ENCODE measurements around the gene CARS2. TPM values are rescaled to one million over a fixed set of nuclear protein-coding genes. Genes with fewer than 3 reads are reported as not detected.
A peak's percentile ranks its signal among the peaks of the same experiment; 100 is the strongest.

Gene CARS2
- total RNA-seq, 1 donor: 161 TPM

- Histone ChIP-seq H3K27me3 (ENCODE audit: insufficient read depth, low read length) (no peaks in the 10 kb centered on the region), H3K4me2 (ENCODE audit: insufficient read depth, low read length) (no peak overlapping the region), H3K9me3 (ENCODE audit: low read depth, low read length) (peaks cover 2% of the 10 kb centered on the region), H3K27ac (ENCODE audit: low read depth, low read length) (no peak overlapping the region), H3K4me3 (ENCODE audit: insufficient read depth, low read length) (no peak overlapping the region), H2AFZ (ENCODE audit: low read length) (no peak overlapping the region), H3K36me3 (ENCODE audit: insufficient read depth, low read length) (peaks cover 48% of the 10 kb centered on the region), H4K20me1 (ENCODE audit: insufficient read depth, low read length) (peaks cover 6% of the 10 kb centered on the region), H3K79me2 (ENCODE audit: insufficient read depth, low read length) (peaks cover 38% of the 10 kb centered on the region), H3K4me1 (ENCODE audit: insufficient read depth, low read length) (no peaks in the 10 kb centered on the region)
- no peak for TF ChIP-seq CTCF (IDR thresholded peaks at IDR 0.05; ENCODE audit: extremely low read depth, low read depth, low read length)
- DNase-seq (ENCODE audit: insufficient read length, low spot score, missing footprints): no peak
These were observed 48.7 kb downstream of the CARS2 start for GRCh38 chr13:110657196-110657595.

- Histone ChIP-seq H3K79me2 (ENCODE audit: insufficient read depth, low read length) (peaks cover 28% of the 10 kb centered on the region), H3K4me1 (ENCODE audit: insufficient read depth, low read length) (no peaks in the 10 kb centered on the region), H3K4me2 (ENCODE audit: insufficient read depth, low read length) (no peak overlapping the region), H2AFZ (ENCODE audit: low read length) (no peak overlapping the region), H4K20me1 (ENCODE audit: insufficient read depth, low read length) (peaks cover 6% of the 10 kb centered on the region), H3K27ac (ENCODE audit: low read depth, low read length) (no peak overlapping the region), H3K4me3 (ENCODE audit: insufficient read depth, low read length) (no peak overlapping the region), H3K27me3 (ENCODE audit: insufficient read depth, low read length) (no peaks in the 10 kb centered on the region), H3K36me3 (ENCODE audit: insufficient read depth, low read length) (peaks cover 42% of the 10 kb centered on the region), H3K9me3 (ENCODE audit: low read depth, low read length) (no peaks in the 10 kb centered on the region)
- DNase-seq (ENCODE audit: insufficient read length, low spot score, missing footprints): peak; percentile 53
- TF ChIP-seq CTCF (IDR thresholded peaks at IDR 0.05; ENCODE audit: extremely low read depth, low read depth, low read length): no peak
These were observed 52.1 kb downstream of the CARS2 start for GRCh38 chr13:110653851-110654250.

- no peak overlapping the region for H2AFZ ChIP-seq (ENCODE audit: low read length)
- no peaks in the 10 kb centered on the region for H3K9me3 ChIP-seq (ENCODE audit: low read depth, low read length)
- no peak for TF ChIP-seq CTCF (IDR thresholded peaks at IDR 0.05; ENCODE audit: extremely low read depth, low read depth, low read length)
- H3K36me3 ChIP-seq (ENCODE audit: insufficient read depth, low read length): peaks cover 42% of the 10 kb centered on the region
- H3K79me2 ChIP-seq (ENCODE audit: insufficient read depth, low read length): peaks cover 28% of the 10 kb centered on the region
- no peak overlapping the region for H3K4me2 ChIP-seq (ENCODE audit: insufficient read depth, low read length)
- H3K4me3 ChIP-seq (ENCODE audit: insufficient read depth, low read length): no peak overlapping the region
- H3K4me1 ChIP-seq (ENCODE audit: insufficient read depth, low read length): no peaks in the 10 kb centered on the region
- peaks cover 6% of the 10 kb centered on the region for H4K20me1 ChIP-seq (ENCODE audit: insufficient read depth, low read length)
- no peak overlapping the region for H3K27ac ChIP-seq (ENCODE audit: low read depth, low read length)
- DNase-seq (ENCODE audit: insufficient read length, low spot score, missing footprints): no peak
- H3K27me3 ChIP-seq (ENCODE audit: insufficient read depth, low read length): no peaks in the 10 kb centered on the region
These were observed 52.6 kb downstream of the CARS2 start for GRCh38 chr13:110653271-110653670.

GRCh38 chr13:110652764-110653163 lies 53.2 kb downstream of the CARS2 start:
- DNase-seq (ENCODE audit: insufficient read length, low spot score, missing footprints): no peak
- no peak overlapping the region for H2AFZ ChIP-seq (ENCODE audit: low read length)
- no peak overlapping the region for H3K27ac ChIP-seq (ENCODE audit: low read depth, low read length)
- H3K4me1 ChIP-seq (ENCODE audit: insufficient read depth, low read length): no peaks in the 10 kb centered on the region
- peaks cover 42% of the 10 kb centered on the region for H3K36me3 ChIP-seq (ENCODE audit: insufficient read depth, low read length)
- peaks cover 24% of the 10 kb centered on the region for H3K79me2 ChIP-seq (ENCODE audit: insufficient read depth, low read length)
- H3K4me3 ChIP-seq (ENCODE audit: insufficient read depth, low read length): no peak overlapping the region
- peaks cover 6% of the 10 kb centered on the region for H4K20me1 ChIP-seq (ENCODE audit: insufficient read depth, low read length)
- H3K9me3 ChIP-seq (ENCODE audit: low read depth, low read length): no peaks in the 10 kb centered on the region
- TF ChIP-seq CTCF (IDR thresholded peaks at IDR 0.05; ENCODE audit: extremely low read depth, low read depth, low read length): no peak
- H3K27me3 ChIP-seq (ENCODE audit: insufficient read depth, low read length): no peaks in the 10 kb centered on the region
- H3K4me2 ChIP-seq (ENCODE audit: insufficient read depth, low read length): no peak overlapping the region

Data from osteoblast (primary cell).